Parathyroid adenoma (tissue), 2 donors: ENCODE measurements around the gene SENP7.
A peak's percentile ranks its signal among the peaks of the same experiment; 100 is the strongest.
"Not testable (repeated sequence)": the region's sequence is repeated elsewhere in the genome, so short reads cannot be mapped to it uniquely, and the experiment has no call there.

Experiments used
- H2AFZ ChIP-seq: fragments of 300-600 bp; sonication (generic); one replicate; pipeline ENCODE4 v1.7.0; 2017; ENCODE audit warnings: antibody characterized with exemption, mild to moderate bottlenecking
- H3K27ac ChIP-seq: fragments of 300-600 bp; sonication (generic); one replicate; pipeline ENCODE4 v1.7.0; 2017
- H3K27me3 ChIP-seq: fragments of 300-600 bp; sonication (generic); one replicate; pipeline ENCODE4 v1.7.0; 2017; ENCODE audit warnings: low read length; ENCODE audit not compliant: control insufficient read depth, insufficient read depth
- H3K36me3 ChIP-seq: fragments of 300-600 bp; sonication (generic); one replicate; pipeline ENCODE4 v1.7.0; 2017; ENCODE audit warnings: low read length; ENCODE audit not compliant: control insufficient read depth, insufficient read depth
- H3K4me1 ChIP-seq: fragments of 300-600 bp; sonication (generic); one replicate; pipeline ENCODE4 v1.7.0; 2017; ENCODE audit warnings: control low read depth
- H3K4me2 ChIP-seq: fragments of 300-600 bp; sonication (generic); one replicate; pipeline ENCODE4 v1.7.0; 2017; ENCODE audit warnings: low read length
- H3K4me3 ChIP-seq: fragments of 300-600 bp; sonication (generic); one replicate; pipeline ENCODE4 v1.7.0; 2017; ENCODE audit warnings: low read depth, low read length
- H3K79me2 ChIP-seq: fragments of 300-600 bp; sonication (generic); one replicate; pipeline ENCODE4 v1.7.0; 2017; ENCODE audit warnings: control low read depth
- H3K9ac ChIP-seq: fragments of 300-600 bp; sonication (generic); one replicate; pipeline ENCODE4 v1.7.0; 2017; ENCODE audit warnings: mild to moderate bottlenecking
- H3K9me3 ChIP-seq: fragments of 300-600 bp; sonication (generic); one replicate; pipeline ENCODE4 v1.7.0; 2017; ENCODE audit warnings: low read length; ENCODE audit not compliant: control insufficient read depth
- TF ChIP-seq, protein P1 (sequence below): fragments of 300-600 bp; sonication (generic); IDR thresholded peaks from one replicate; pipeline ENCODE4 v1.7.0; 2017; ENCODE audit warnings: antibody characterized with exemption, mild to moderate bottlenecking
- donor health status: primary hyperparathyroidism.

SENP7 gene, protein sequence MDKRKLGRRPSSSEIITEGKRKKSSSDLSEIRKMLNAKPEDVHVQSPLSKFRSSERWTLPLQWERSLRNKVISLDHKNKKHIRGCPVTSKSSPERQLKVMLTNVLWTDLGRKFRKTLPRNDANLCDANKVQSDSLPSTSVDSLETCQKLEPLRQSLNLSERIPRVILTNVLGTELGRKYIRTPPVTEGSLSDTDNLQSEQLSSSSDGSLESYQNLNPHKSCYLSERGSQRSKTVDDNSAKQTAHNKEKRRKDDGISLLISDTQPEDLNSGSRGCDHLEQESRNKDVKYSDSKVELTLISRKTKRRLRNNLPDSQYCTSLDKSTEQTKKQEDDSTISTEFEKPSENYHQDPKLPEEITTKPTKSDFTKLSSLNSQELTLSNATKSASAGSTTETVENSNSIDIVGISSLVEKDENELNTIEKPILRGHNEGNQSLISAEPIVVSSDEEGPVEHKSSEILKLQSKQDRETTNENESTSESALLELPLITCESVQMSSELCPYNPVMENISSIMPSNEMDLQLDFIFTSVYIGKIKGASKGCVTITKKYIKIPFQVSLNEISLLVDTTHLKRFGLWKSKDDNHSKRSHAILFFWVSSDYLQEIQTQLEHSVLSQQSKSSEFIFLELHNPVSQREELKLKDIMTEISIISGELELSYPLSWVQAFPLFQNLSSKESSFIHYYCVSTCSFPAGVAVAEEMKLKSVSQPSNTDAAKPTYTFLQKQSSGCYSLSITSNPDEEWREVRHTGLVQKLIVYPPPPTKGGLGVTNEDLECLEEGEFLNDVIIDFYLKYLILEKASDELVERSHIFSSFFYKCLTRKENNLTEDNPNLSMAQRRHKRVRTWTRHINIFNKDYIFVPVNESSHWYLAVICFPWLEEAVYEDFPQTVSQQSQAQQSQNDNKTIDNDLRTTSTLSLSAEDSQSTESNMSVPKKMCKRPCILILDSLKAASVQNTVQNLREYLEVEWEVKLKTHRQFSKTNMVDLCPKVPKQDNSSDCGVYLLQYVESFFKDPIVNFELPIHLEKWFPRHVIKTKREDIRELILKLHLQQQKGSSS

GRCh38 chr3:101512646-101513418, at the start of gene SENP7:
TSS of gene SENP7 (minus strand) at chr3:101513212. CDS start at chr3:101513130, 82 bp downstream.
- H3K4me3 ChIP-seq, result peak within 1 kb of the TSS; percentile 88
- H3K79me2 ChIP-seq, result peaks cover 3% of the 10 kb centered on the region
- H3K4me1 ChIP-seq, result no peaks in the 10 kb centered on the region
- TF ChIP-seq, protein P1, sequence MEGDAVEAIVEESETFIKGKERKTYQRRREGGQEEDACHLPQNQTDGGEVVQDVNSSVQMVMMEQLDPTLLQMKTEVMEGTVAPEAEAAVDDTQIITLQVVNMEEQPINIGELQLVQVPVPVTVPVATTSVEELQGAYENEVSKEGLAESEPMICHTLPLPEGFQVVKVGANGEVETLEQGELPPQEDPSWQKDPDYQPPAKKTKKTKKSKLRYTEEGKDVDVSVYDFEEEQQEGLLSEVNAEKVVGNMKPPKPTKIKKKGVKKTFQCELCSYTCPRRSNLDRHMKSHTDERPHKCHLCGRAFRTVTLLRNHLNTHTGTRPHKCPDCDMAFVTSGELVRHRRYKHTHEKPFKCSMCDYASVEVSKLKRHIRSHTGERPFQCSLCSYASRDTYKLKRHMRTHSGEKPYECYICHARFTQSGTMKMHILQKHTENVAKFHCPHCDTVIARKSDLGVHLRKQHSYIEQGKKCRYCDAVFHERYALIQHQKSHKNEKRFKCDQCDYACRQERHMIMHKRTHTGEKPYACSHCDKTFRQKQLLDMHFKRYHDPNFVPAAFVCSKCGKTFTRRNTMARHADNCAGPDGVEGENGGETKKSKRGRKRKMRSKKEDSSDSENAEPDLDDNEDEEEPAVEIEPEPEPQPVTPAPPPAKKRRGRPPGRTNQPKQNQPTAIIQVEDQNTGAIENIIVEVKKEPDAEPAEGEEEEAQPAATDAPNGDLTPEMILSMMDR, result no peak
- no peaks in the 10 kb centered on the region for H3K9me3 ChIP-seq
- H2AFZ ChIP-seq, result peak within 1 kb of the TSS; percentile 96
- peak within 1 kb of the TSS; percentile 95 for H3K27ac ChIP-seq
- H3K36me3 ChIP-seq, result no peaks in the 10 kb centered on the region
- peak within 1 kb of the TSS; percentile 90 for H3K9ac ChIP-seq
- peak within 1 kb of the TSS; percentile 90 for H3K4me2 ChIP-seq
- H3K27me3 ChIP-seq, result no peaks in the 10 kb centered on the region

- Histone ChIP-seq H3K79me2 (peaks cover 3% of the 10 kb centered on the region), H3K4me2 (peak within 1 kb of the TSS; percentile 58), H2AFZ (peak within 1 kb of the TSS; percentile 99), H3K4me3 (peak within 1 kb of the TSS; percentile 71), H3K27ac (peak within 1 kb of the TSS; percentile 81), H3K4me1 (peaks cover 12% of the 10 kb centered on the region), H3K9ac (no peak within 1 kb of the TSS), H3K9me3 (no peaks in the 10 kb centered on the region), H3K36me3 (no peaks in the 10 kb centered on the region), H3K27me3 (no peaks in the 10 kb centered on the region)
- TF ChIP-seq, protein P1, result no peak
Measured at GRCh38 chr3:101561630-101562328, 48.8 kb upstream of the SENP7 start, which contains the start of gene TRMT10C. TSS of gene TRMT10C (plus strand) at chr3:101561868. CDS start at chr3:101564782, 2,914 bp downstream.

DNA sequence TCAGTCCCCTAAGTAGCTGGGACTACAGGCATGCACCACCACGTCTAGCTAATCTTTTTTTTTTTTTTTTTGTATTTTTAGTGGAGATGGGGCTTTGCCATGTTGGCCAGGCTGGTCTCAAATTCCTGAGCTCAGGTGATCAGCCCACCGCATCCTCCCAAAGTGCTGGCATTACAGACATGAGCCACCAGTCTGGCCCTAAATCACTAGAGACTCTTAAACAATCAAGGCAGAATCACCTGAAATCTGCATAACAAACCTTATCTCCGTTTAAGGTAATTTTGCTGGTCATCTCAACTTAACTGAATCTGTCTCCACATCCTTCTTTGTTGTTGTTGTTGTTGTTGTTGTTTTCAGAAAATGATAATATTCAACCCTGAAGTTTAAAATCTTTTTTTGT, 43.1 kb upstream of the SENP7 start:
- TF ChIP-seq, protein P1, result no peak
- H3K4me2 ChIP-seq, result no peak overlapping the region
- H3K79me2 ChIP-seq, result no peaks in the 10 kb centered on the region
- H3K27ac ChIP-seq, result no peak overlapping the region
- H3K9ac ChIP-seq, result no peak overlapping the region
- no peak overlapping the region for H2AFZ ChIP-seq
- no peaks in the 10 kb centered on the region for H3K4me1 ChIP-seq
- H3K9me3 ChIP-seq, result no peaks in the 10 kb centered on the region
- H3K36me3 ChIP-seq, result no peaks in the 10 kb centered on the region
- H3K4me3 ChIP-seq, result no peak overlapping the region
- no peaks in the 10 kb centered on the region for H3K27me3 ChIP-seq

- not testable (repeated sequence) for H3K4me3 ChIP-seq, H3K27ac ChIP-seq, H3K36me3 ChIP-seq, H3K9me3 ChIP-seq, H3K4me1 ChIP-seq, H2AFZ ChIP-seq, H3K9ac ChIP-seq, H3K27me3 ChIP-seq, H3K79me2 ChIP-seq, H3K4me2 ChIP-seq
Measured at GRCh38 chr3:101553381-101553780, 40.4 kb upstream of the SENP7 start.

GRCh38 chr3:101551359-101552081, 38.5 kb upstream of the SENP7 start:
- H3K4me3 ChIP-seq, H3K4me1 ChIP-seq, H3K9me3 ChIP-seq, H3K79me2 ChIP-seq, H2AFZ ChIP-seq, H3K27me3 ChIP-seq, H3K36me3 ChIP-seq, H3K4me2 ChIP-seq, H3K27ac ChIP-seq, H3K9ac ChIP-seq: not testable (repeated sequence)
